HepG2 (cell line): ENCODE measurements around the gene LSM11. TPM values are rescaled to one million over a fixed set of nuclear protein-coding genes. Genes with fewer than 3 reads are reported as not detected.

Source experiments
- ATAC-seq: fragments of 200-7000 bp; cut with Tn5 transposase; 3 replicates; pipeline ENCODE4 v1.9.1; 2020; ENCODE audit warnings: mild to moderate bottlenecking, moderate library complexity
- Bru-seq: library from RNA; stranded (reverse); fragments of 400-500 nt; gene quantifications from one replicate; lab custom pipeline; 2021; lab: Mats Ljungman, UMichigan
- BruChase-seq, 2 experiments: library from RNA; stranded (reverse); fragments of 400-500 nt; gene quantifications; one replicate each; lab custom pipeline; 2021; lab: Mats Ljungman, UMichigan
- BruUV-seq: library from RNA; stranded (reverse); fragments of 400-500 nt; replicated peaks from 2 replicates; lab custom pipeline; 2021; lab: Mats Ljungman, UMichigan
- CTCF ChIA-PET: fragments of 300-600 bp; formaldehyde crosslinking; extraction: SDS; loops from one replicate; lab custom pipeline; 2021; ENCODE audit warnings: low total read pairs, inconsistent platforms, low intra/inter-chr PET ratio; lab: Yijun Ruan, JAX
- POLR2A ChIA-PET: fragments of 350-600 bp; sonication (Branson Sonifier 250); formaldehyde crosslinking; loops from one replicate; lab custom pipeline; 2020; ENCODE audit warnings: antibody characterized with exemption, inconsistent platforms; lab: Yijun Ruan, JAX
- DNase-seq: peaks from one replicate; pipeline ENCODE4 v3.0.0-alpha.2; 2015; ENCODE audit warnings: low spot score
- FAIRE-seq: peaks from 3 replicates; lab custom pipeline; 2011; peaks lifted over from hg19 to GRCh38; lab: Jason Lieb, UNC
- H2AFZ ChIP-seq: one replicate; pipeline ENCODE4 v1.6.1; 2011; ENCODE audit warnings: low read length, inconsistent platforms
- H3K27ac ChIP-seq: fragments of 300-600 bp; 3 replicates; pipeline ENCODE4 v1.8.0; 2011; ENCODE audit warnings: mixed run types, mild to moderate bottlenecking, mixed read lengths, low read length, inconsistent platforms; ENCODE audit not compliant: insufficient read depth; ENCODE audit errors: extremely low read length
- H3K27me3 ChIP-seq, 2 experiments: fragments of 200-600 bp in 1 of 2; 2 replicates in 1 of 2; 3 replicates in 1 of 2; pipeline versions ENCODE4 v1.6.0 to v1.8.0; 2011; ENCODE audit warnings: low read length in 2 of 2, mild to moderate bottlenecking in 2 of 2, moderate library complexity in 2 of 2, inconsistent platforms in 1 of 2; ENCODE audit not compliant: insufficient read depth in 2 of 2, control insufficient read depth in 1 of 2
- H3K36me3 ChIP-seq, 2 experiments: fragments of 200-600 bp in 1 of 2; replicated peaks in 1 of 2; 2 replicates in 1 of 2; 3 replicates in 1 of 2; pipeline versions ENCODE4 v1.5.1 to v1.8.0; 2011; ENCODE audit warnings: low read length in 2 of 2, inconsistent platforms in 1 of 2; ENCODE audit not compliant: insufficient read depth in 2 of 2, control insufficient read depth in 1 of 2
- H3K4me1 ChIP-seq: 2 replicates; pipeline ENCODE4 v1.5.1; 2012; ENCODE audit warnings: low read length, inconsistent platforms; ENCODE audit not compliant: insufficient read depth
- H3K4me2 ChIP-seq: 2 replicates; pipeline ENCODE4 v1.6.0; 2011; ENCODE audit warnings: low read depth, low read length, inconsistent platforms
- H3K4me3 ChIP-seq, 3 experiments: fragments of 200-600 bp in 1 of 3; sonication (generic), shearing (Covaris generic) in 1 of 3; replicated peaks in 1 of 3; 2 replicates each; pipeline ENCODE4 v1.5.1; 2011 to 2016; ENCODE audit warnings: low read length in 3 of 3, inconsistent platforms in 2 of 3, low read depth in 2 of 3, mild to moderate bottlenecking in 2 of 3, control low read depth in 1 of 3, mixed read lengths in 1 of 3; ENCODE audit not compliant: insufficient read depth in 1 of 3
- H3K79me2 ChIP-seq: one replicate; pipeline ENCODE4 v1.6.1; 2011; ENCODE audit warnings: low read length, inconsistent platforms; ENCODE audit not compliant: insufficient read depth
- H3K9ac ChIP-seq: 2 replicates; pipeline ENCODE4 v1.6.0; 2011; ENCODE audit warnings: mild to moderate bottlenecking, low read depth, low read length, inconsistent platforms; ENCODE audit not compliant: insufficient read depth
- H3K9me3 ChIP-seq: 2 replicates; pipeline ENCODE4 v1.5.1; 2012; ENCODE audit warnings: mild to moderate bottlenecking, low read length
- H4K20me1 ChIP-seq: 2 replicates; pipeline ENCODE4 v1.6.0; 2011; ENCODE audit warnings: inconsistent platforms, mild to moderate bottlenecking, low read length, moderate library complexity; ENCODE audit not compliant: insufficient read depth
- POLR2AphosphoS5 ChIP-seq: IDR thresholded peaks from 2 replicates; pipeline ENCODE4 v1.6.1; 2012; ENCODE audit warnings: low read depth, low read length
- SALL2 ChIP-seq: sonication (generic); formaldehyde crosslinking; IDR thresholded peaks from 2 replicates; pipeline ENCODE4 v1.8.1; 2023; ENCODE audit warnings: mild to moderate bottlenecking, missing genetic modification reagents, inconsistent platforms
- SIN3B ChIP-seq: fragments of 150-350 bp; IDR thresholded peaks from 2 replicates; pipeline ENCODE4 v1.6.1; 2014; ENCODE audit warnings: low read length
- SIX1 ChIP-seq: sonication (generic); formaldehyde crosslinking; IDR thresholded peaks from 2 replicates; pipeline ENCODE4 v1.4.0; 2020; ENCODE audit warnings: missing genetic modification reagents, borderline replicate concordance
- ZNF446 ChIP-seq: sonication (generic); formaldehyde crosslinking; IDR thresholded peaks from 2 replicates; pipeline ENCODE4 v1.5.0; 2020; ENCODE audit warnings: mild to moderate bottlenecking, missing genetic modification reagents
- ZNF513 ChIP-seq: sonication (generic); formaldehyde crosslinking; conservative IDR thresholded peaks from 2 replicates; pipeline ENCODE4 v1.5.0; 2020; ENCODE audit warnings: missing genetic modification reagents
- WGBS: methylation state at CpG from one replicate; pipeline ENCODE4 v1.1.6; 2017; ENCODE audit warnings: low lambda C conversion rate; 5-methylcytosine and 5-hydroxymethylcytosine counted together
- in situ Hi-C: cut with HindIII; loops from 2 replicates; pipeline ENCODE4 v1.10.0; 2017; ENCODE audit warnings: low pct_unique_long_range_greater_than_20kb; ENCODE audit not compliant: extremely low pct_ligation_motif_present
- intact Hi-C: fragments of 100-400 bp; cut with micrococcal nuclease; formaldehyde crosslinking; loops from one replicate; pipeline ENCODE4 v1.10.0; 2022; ENCODE audit not compliant: unreplicated experiment
- long read RNA-seq, 2 experiments: library from RNA in 1 of 2; library from polyadenylated mRNA in 1 of 2; stranded (forward) in 1 of 2; unstranded in 1 of 2; transcript quantifications; one replicate each; pipeline ENCODE4 v2.0.0, GENCODE V29; 2019 to 2022
- polyA minus RNA-seq, 3 experiments: library from RNA; depleted of rRNA, polyadenylated mRNA; stranded (reverse); fragments of >200 nt; gene quantifications; 2 replicates each; pipeline ENCODE4 v1.2.3, GENCODE V29; 2011; ENCODE audit warnings: low replicate concordance in 1 of 3
- polyA plus RNA-seq, 8 experiments: library from polyadenylated mRNA; depleted of rRNA in 3 of 8; stranded (reverse) in 7 of 8; unstranded in 1 of 8; fragments of >200 nt; fragmentation: Illumina TruSeq in 4 of 8; extraction: Trizol in 4 of 8; gene quantifications; 2 replicates each; pipeline versions ENCODE4 v1.2.1 to v1.2.3, GENCODE V29; 2011 to 2016; ENCODE audit warnings: low read depth in 4 of 8, missing spikeins in 1 of 8, mixed read lengths in 1 of 8; ENCODE audit not compliant: insufficient read depth in 1 of 8
- total RNA-seq, 5 experiments: library from RNA; depleted of rRNA; stranded (reverse); fragments of >200 nt; fragmentation: Illumina TruSeq; extraction: Trizol; gene quantifications; 2 replicates each; pipeline ENCODE4 v1.2.3, GENCODE V29; 2016; ENCODE audit warnings: low read depth in 1 of 5
- TF ChIP-seq, protein P1 (sequence below): sonication (generic); formaldehyde crosslinking; IDR thresholded peaks from 2 replicates; pipeline ENCODE4 v1.5.1; 2020; ENCODE audit warnings: missing genetic modification reagents, mild to moderate bottlenecking, borderline replicate concordance
- TF ChIP-seq, protein P2 (sequence below): IDR thresholded peaks from 2 replicates; pipeline ENCODE4 v1.6.1; 2016; ENCODE audit warnings: mild to moderate bottlenecking
- TF ChIP-seq, protein P3 (sequence below): sonication (generic); formaldehyde crosslinking; IDR thresholded peaks from 2 replicates; pipeline ENCODE4 v1.4.0; 2020; ENCODE audit warnings: missing genetic modification reagents

LSM11 gene
- 7.2 and 9.9 TPM in 2 replicates for total RNA-seq (2016; rRNA removed; fragmentation: Illumina TruSeq; extraction: Trizol)
- 0.97 and 1.1 TPM in 2 replicates for total RNA-seq (2016; cell fraction: cytosol; rRNA removed; fragmentation: Illumina TruSeq; extraction: Trizol; ENCODE audit: low read depth)
- total RNA-seq (2016; cell fraction: insoluble cytoplasmic fraction; rRNA removed; fragmentation: Illumina TruSeq; extraction: Trizol), result 7.2 and 9.4 TPM in 2 replicates
- 4.1 and 4.9 TPM in 2 replicates for total RNA-seq (2016; cell fraction: membrane; rRNA removed; fragmentation: Illumina TruSeq; extraction: Trizol)
- total RNA-seq (2016; cell fraction: nucleus; rRNA removed; fragmentation: Illumina TruSeq; extraction: Trizol), result 5.1 and 5.6 TPM in 2 replicates
- 3.3 and 4.5 TPM in 2 replicates for polyA plus RNA-seq (2011; rRNA removed)
- polyA plus RNA-seq (2011; cell fraction: cytosol; rRNA removed), result 2.3 and 2.8 TPM in 2 replicates
- polyA plus RNA-seq (2011; cell fraction: nucleus; rRNA removed), result 2.7 and 3.3 TPM in 2 replicates
- polyA plus RNA-seq (2012), result 3.3 and 4.6 TPM in 2 replicates
- 0.75 and 0.80 TPM in 2 replicates for polyA plus RNA-seq (2016; cell fraction: cytosol; fragmentation: Illumina TruSeq; extraction: Trizol; ENCODE audit: low read depth)
- 6.0 and 6.6 TPM in 2 replicates for polyA plus RNA-seq (2016; cell fraction: insoluble cytoplasmic fraction; fragmentation: Illumina TruSeq; extraction: Trizol; ENCODE audit: low read depth)
- 1.6 and 1.9 TPM in 2 replicates for polyA plus RNA-seq (2016; cell fraction: membrane; fragmentation: Illumina TruSeq; extraction: Trizol; ENCODE audit: low read depth)
- 6.6 and 6.9 TPM in 2 replicates for polyA plus RNA-seq (2016; cell fraction: nucleus; fragmentation: Illumina TruSeq; extraction: Trizol; ENCODE audit: insufficient read depth, low read depth)
- 5.8 and 7.3 TPM in 2 replicates for polyA minus RNA-seq (2011; rRNA and poly(A)+ RNA removed; ENCODE audit: low replicate concordance)
- polyA minus RNA-seq (2011; cell fraction: cytosol; rRNA and poly(A)+ RNA removed), result 4.1 and 5.1 TPM in 2 replicates
- 3.5 and 3.6 TPM in 2 replicates for polyA minus RNA-seq (2011; cell fraction: nucleus; rRNA and poly(A)+ RNA removed)
- percentile 57 among the genes with signal in this experiment for Bru-seq, nascent RNA
- BruChase-seq, experiment 1, labeled RNA remaining after a 6-hour chase, result percentile 75 among the genes with signal in this experiment
- percentile 72 among the genes with signal in this experiment for BruChase-seq, experiment 2, labeled RNA remaining after a 2-hour chase
- long read RNA-seq, experiment 1, full-length matches to known transcripts, result 2 of 2 reads
- long read RNA-seq, experiment 1, partial matches to known transcripts, result 0 of 2 reads
- long read RNA-seq, experiment 1, other reads (novel, unspliced or antisense), result 0 of 2 reads
- long read RNA-seq, experiment 2, full-length matches to known transcripts, result 5 of 16 reads
- long read RNA-seq, experiment 2, partial matches to known transcripts, result 0 of 16 reads
- long read RNA-seq, experiment 2, other reads (novel, unspliced or antisense), result 11 of 16 reads

DNA sequence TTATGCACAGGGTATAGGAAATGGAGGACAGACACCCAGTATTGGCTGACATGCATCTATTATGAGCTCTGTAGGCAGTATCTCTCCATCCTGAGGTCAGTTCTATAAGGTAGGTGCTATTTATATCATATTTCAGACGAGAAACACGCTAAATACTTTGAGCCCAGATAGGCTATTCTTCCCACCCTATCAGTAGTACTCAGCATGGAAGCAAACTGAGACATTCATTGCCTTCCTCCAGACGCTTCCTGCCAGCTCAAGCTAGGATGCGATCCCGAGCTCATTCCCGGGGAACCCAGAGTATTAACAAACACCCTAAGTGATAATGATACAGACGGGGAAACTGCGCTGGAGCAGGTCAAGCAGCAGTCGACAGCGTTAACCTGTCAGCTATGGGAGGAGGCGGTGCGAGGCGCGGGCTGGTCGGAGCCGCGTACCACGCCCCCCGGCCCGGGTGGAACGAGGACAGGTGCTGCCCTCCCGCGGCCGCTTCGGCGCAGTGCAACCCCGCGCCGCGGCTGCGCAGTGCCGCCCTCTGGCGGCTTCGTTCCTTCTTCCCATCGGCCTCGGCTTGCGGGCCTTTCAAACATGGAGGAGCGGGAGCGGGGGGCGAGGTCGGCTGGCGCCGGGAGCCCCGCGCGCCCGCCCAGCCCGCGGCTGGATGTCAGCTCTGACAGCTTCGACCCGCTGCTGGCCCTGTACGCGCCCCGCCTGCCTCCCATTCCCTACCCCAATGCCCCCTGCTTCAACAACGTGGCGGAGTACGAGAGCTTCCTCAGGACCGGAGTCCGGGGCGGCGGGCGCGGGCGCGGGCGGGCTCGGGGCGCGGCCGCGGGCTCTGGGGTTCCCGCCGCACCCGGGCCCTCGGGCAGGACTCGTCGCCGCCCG is at the start of gene LSM11:
Gene LSM11 (plus strand): TSS at position 550 of the 888 bp plus-strand sequence. CDS start 39 bp downstream, at position 589.
- H4K20me1 ChIP-seq, result no peaks in the 10 kb centered on the region
- BruUV-seq, result no TSS peak
- POLR2A ChIA-PET, result interaction anchor here (2.0 kb wide), 1 partner anchor 12 kb away, joined by 13 read pairs; the partner anchor contains the start of gene THG1L
- TF ChIP-seq ZNF513 (CRISPR knock-in tag) (no peak), SIN3B (peak; percentile 39; the same call in 1 of the 2 replicates), SIX1 (no peak), POLR2AphosphoS5 (peak; percentile 35; the same call in 1 of the 2 replicates), ZNF446 (0 out of 2 replicates have a peak, but pooled peaks have one; percentile 30), SALL2 (CRISPR knock-in tag) (peak; percentile 16; the same call in 1 of the 2 replicates)
- TF ChIP-seq, protein P1, sequence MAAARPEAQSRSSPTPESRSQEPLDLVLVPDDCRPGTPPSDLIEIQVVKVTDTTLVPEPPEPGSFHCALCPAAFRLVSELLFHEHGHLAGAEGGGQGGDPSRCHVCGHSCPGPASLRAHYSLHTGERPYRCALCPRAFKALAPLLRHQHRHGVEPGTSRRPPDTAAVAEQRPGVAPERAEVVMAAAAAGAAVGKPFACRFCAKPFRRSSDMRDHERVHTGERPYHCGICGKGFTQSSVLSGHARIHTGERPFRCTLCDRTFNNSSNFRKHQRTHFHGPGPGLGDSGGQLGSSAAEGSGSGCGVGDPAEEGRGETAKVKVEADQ (CRISPR knock-in tag), result 0 out of 2 replicates have a peak, but pooled peaks have one; percentile 69
- TF ChIP-seq, protein P2, sequence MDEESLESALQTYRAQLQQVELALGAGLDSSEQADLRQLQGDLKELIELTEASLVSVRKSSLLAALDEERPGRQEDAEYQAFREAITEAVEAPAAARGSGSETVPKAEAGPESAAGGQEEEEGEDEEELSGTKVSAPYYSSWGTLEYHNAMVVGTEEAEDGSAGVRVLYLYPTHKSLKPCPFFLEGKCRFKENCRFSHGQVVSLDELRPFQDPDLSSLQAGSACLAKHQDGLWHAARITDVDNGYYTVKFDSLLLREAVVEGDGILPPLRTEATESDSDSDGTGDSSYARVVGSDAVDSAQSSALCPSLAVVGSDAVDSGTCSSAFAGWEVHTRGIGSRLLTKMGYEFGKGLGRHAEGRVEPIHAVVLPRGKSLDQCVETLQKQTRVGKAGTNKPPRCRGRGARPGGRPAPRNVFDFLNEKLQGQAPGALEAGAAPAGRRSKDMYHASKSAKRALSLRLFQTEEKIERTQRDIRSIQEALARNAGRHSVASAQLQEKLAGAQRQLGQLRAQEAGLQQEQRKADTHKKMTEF (CRISPR knock-in tag), result peak; percentile 79; the same call in 1 of the 2 replicates
- TF ChIP-seq, protein P3, sequence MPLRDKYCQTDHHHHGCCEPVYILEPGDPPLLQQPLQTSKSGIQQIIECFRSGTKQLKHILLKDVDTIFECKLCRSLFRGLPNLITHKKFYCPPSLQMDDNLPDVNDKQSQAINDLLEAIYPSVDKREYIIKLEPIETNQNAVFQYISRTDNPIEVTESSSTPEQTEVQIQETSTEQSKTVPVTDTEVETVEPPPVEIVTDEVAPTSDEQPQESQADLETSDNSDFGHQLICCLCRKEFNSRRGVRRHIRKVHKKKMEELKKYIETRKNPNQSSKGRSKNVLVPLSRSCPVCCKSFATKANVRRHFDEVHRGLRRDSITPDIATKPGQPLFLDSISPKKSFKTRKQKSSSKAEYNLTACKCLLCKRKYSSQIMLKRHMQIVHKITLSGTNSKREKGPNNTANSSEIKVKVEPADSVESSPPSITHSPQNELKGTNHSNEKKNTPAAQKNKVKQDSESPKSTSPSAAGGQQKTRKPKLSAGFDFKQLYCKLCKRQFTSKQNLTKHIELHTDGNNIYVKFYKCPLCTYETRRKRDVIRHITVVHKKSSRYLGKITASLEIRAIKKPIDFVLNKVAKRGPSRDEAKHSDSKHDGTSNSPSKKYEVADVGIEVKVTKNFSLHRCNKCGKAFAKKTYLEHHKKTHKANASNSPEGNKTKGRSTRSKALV (CRISPR knock-in tag), result no peak

More for the DNA sequence above, at the start of gene LSM11:
- peaks cover 7% of the 10 kb centered on the region for H3K79me2 ChIP-seq
- CTCF ChIA-PET, result interaction anchor here (1.0 to 2.7 kb wide), 6 partner anchors 14 to 489 kb away, joined by 3 to 54 read pairs (median 8); no protein-coding TSS in a partner anchor
- H2AFZ ChIP-seq, result peak within 1 kb of the TSS; percentile 96
- no peaks in the 10 kb centered on the region; a peak in 1 of 5 replicates for H3K27me3 ChIP-seq
- FAIRE-seq (peak; percentile 30), ATAC-seq (peak; percentile 95), DNase-seq (peak; percentile 67)
- peak within 1 kb of the TSS; percentile 75 for H3K9ac ChIP-seq
- 1% methylated on average over 8 of the region's 79 CpGs for WGBS
- H3K4me1 ChIP-seq, result peaks cover 20% of the 10 kb centered on the region
- in situ Hi-C loops, result loop anchor here (5.0 to 25.0 kb wide), 2 partner anchors 71 to 406 kb away; partner anchors contain the start of gene C5orf52
- H3K36me3 ChIP-seq, result peaks cover 0 to 3% of the 10 kb centered on the region in 2 experiments; a peak in 1 of 5 replicates
- intact Hi-C loops, result loop anchor here (1.0 kb wide), 3 partner anchors 12 to 415 kb away; partner anchors contain the start of gene THG1L
- peak within 1 kb of the TSS; percentile 74 to 88 (median 84) for H3K4me3 ChIP-seq
- no peaks in the 10 kb centered on the region for H3K9me3 ChIP-seq
- H3K4me2 ChIP-seq, result peak within 1 kb of the TSS; percentile 94
- peak within 1 kb of the TSS; percentile 46 for H3K27ac ChIP-seq
